Endodermal cell (in vitro differentiated cells): ENCODE measurements around the gene CYP27C1. TPM values are rescaled to one million over a fixed set of nuclear protein-coding genes. Genes with fewer than 3 reads are reported as not detected.
A peak's percentile ranks its signal among the peaks of the same experiment; 100 is the strongest.

Experiments used
- DNase-seq: peaks from one replicate; pipeline ENCODE4 v3.0.0-alpha.2; 2017
- H3K27ac ChIP-seq: 2 replicates; pipeline ENCODE4 v1.5.1; 2013; ENCODE audit warnings: mild to moderate bottlenecking, low read depth, low read length, moderate library complexity
- H3K27me3 ChIP-seq: 2 replicates; pipeline ENCODE4 v1.6.1; 2013; ENCODE audit warnings: mild to moderate bottlenecking, low read length, moderate library complexity; ENCODE audit not compliant: insufficient read depth, control insufficient read depth, poor library complexity, severe bottlenecking
- H3K36me3 ChIP-seq: 2 replicates; pipeline ENCODE4 v1.7.0; 2013; ENCODE audit warnings: mild to moderate bottlenecking, low read length, moderate library complexity; ENCODE audit not compliant: control insufficient read depth, insufficient read depth
- H3K4me1 ChIP-seq: one replicate; pipeline ENCODE4 v1.7.0; 2013; ENCODE audit warnings: low read length; ENCODE audit not compliant: control insufficient read depth, insufficient read depth
- H3K4me3 ChIP-seq: 2 replicates; pipeline ENCODE4 v1.5.1; 2013; ENCODE audit warnings: mild to moderate bottlenecking, low read length, moderate library complexity
- H3K9ac ChIP-seq: 2 replicates; pipeline ENCODE4 v1.6.1; 2013; ENCODE audit warnings: mild to moderate bottlenecking, low read length, moderate library complexity; ENCODE audit not compliant: poor library complexity, severe bottlenecking; ENCODE audit errors: extremely low read depth
- H3K9me3 ChIP-seq: 2 replicates; pipeline ENCODE4 v1.6.1; 2013; ENCODE audit warnings: mild to moderate bottlenecking, low read length, moderate library complexity; ENCODE audit not compliant: control insufficient read depth
- H3K27ac Mint-ChIP-seq: 2 replicates; pipeline ENCODE4 v1.8.0; 2020; ENCODE audit warnings: mixed read lengths
- H3K27me3 Mint-ChIP-seq: 2 replicates; pipeline ENCODE4 v1.8.0; 2021; ENCODE audit warnings: mild to moderate bottlenecking, mixed read lengths; ENCODE audit not compliant: insufficient read depth
- H3K36me3 Mint-ChIP-seq: 2 replicates; pipeline ENCODE4 v1.8.0; 2020; ENCODE audit warnings: low read depth, mixed read lengths
- H3K4me1 Mint-ChIP-seq: 2 replicates; pipeline ENCODE4 v1.8.0; 2020; ENCODE audit warnings: mixed read lengths
- H3K4me3 Mint-ChIP-seq: 2 replicates; pipeline ENCODE4 v1.8.0; 2020; ENCODE audit warnings: mild to moderate bottlenecking, moderate library complexity, mixed read lengths
- H3K9me3 Mint-ChIP-seq: 2 replicates; pipeline ENCODE4 v1.8.0; 2020; ENCODE audit warnings: mild to moderate bottlenecking, mixed read lengths
- WGBS, 2 experiments: methylation state at CpG; one replicate each; pipeline versions ENCODE4 v1.1.5 to v1.1.7; 2013; ENCODE audit warnings: missing lambda C conversion rate in 2 of 2, mixed read lengths in 1 of 2; ENCODE audit not compliant: insufficient coverage in 1 of 2, insufficient read length in 1 of 2; 5-methylcytosine and 5-hydroxymethylcytosine counted together
- total RNA-seq, 2 donors: library from RNA; stranded (reverse); fragmentation: NEBNext Ultra II Directional in 1 of 2; extraction: Animal tissue kit (Norgen Biotek cat#: 25700) in 1 of 2; gene quantifications; 2 replicates in 1 of 2; 3 replicates in 1 of 2; pipeline ENCODE4 v1.2.1, GENCODE V29; 2021
- TF ChIP-seq, protein P1 (sequence below): fragments of 200-600 bp; sonication (generic); conservative IDR thresholded peaks from 2 replicates; pipeline ENCODE4 v1.5.0; 2021; ENCODE audit warnings: antibody characterized with exemption, mild to moderate bottlenecking

Gene CYP27C1
- total RNA-seq, 2 donors from 2014 or later, result 4.4 to 4.9 TPM

GRCh38 chr2:127179766-127180165, 40.3 kb downstream of the CYP27C1 start:
- Mint-ChIP-seq H3K4me3 (no peak overlapping the region), H3K9me3 (peaks cover 14% of the 10 kb centered on the region), H3K27ac (no peak overlapping the region), H3K36me3 (no peaks in the 10 kb centered on the region), H3K4me1 (no peaks in the 10 kb centered on the region), H3K27me3 (no peaks in the 10 kb centered on the region)
- no peak overlapping the region for H3K9ac ChIP-seq
- no peaks in the 10 kb centered on the region for H3K4me1 ChIP-seq
- 96 to 100% methylated on average over 2 to 3 of the region's 3 CpGs for WGBS, 2 experiments
- H3K4me3 ChIP-seq, result no peak overlapping the region
- DNase-seq, result no peak
- H3K27me3 ChIP-seq, result no peaks in the 10 kb centered on the region
- TF ChIP-seq, protein P1, sequence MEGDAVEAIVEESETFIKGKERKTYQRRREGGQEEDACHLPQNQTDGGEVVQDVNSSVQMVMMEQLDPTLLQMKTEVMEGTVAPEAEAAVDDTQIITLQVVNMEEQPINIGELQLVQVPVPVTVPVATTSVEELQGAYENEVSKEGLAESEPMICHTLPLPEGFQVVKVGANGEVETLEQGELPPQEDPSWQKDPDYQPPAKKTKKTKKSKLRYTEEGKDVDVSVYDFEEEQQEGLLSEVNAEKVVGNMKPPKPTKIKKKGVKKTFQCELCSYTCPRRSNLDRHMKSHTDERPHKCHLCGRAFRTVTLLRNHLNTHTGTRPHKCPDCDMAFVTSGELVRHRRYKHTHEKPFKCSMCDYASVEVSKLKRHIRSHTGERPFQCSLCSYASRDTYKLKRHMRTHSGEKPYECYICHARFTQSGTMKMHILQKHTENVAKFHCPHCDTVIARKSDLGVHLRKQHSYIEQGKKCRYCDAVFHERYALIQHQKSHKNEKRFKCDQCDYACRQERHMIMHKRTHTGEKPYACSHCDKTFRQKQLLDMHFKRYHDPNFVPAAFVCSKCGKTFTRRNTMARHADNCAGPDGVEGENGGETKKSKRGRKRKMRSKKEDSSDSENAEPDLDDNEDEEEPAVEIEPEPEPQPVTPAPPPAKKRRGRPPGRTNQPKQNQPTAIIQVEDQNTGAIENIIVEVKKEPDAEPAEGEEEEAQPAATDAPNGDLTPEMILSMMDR, result no peak
- H3K9me3 ChIP-seq, result peaks cover 8% of the 10 kb centered on the region
- no peak overlapping the region for H3K27ac ChIP-seq
- H3K36me3 ChIP-seq, result no peaks in the 10 kb centered on the region

- Histone ChIP-seq H3K27ac (no peak overlapping the region), H3K4me1 (no peaks in the 10 kb centered on the region)
Measured at GRCh38 chr2:127177617-127178263, 42.4 kb downstream of the CYP27C1 start.

GRCh38 chr2:127176371-127177311, 43.5 kb downstream of the CYP27C1 start:
- Mint-ChIP-seq H3K27ac (no peak overlapping the region), H3K27me3 (no peaks in the 10 kb centered on the region), H3K36me3 (no peaks in the 10 kb centered on the region), H3K4me1 (no peaks in the 10 kb centered on the region), H3K9me3 (peaks cover 18% of the 10 kb centered on the region), H3K4me3 (no peak overlapping the region)
- peak; percentile 73 for DNase-seq
- H3K27me3 ChIP-seq, result no peaks in the 10 kb centered on the region
- 89 to 92% methylated on average over 27 to 31 of the region's 31 CpGs for WGBS, 2 experiments
- TF ChIP-seq, protein P1, result no peak
- no peak overlapping the region for H3K27ac ChIP-seq
- H3K4me1 ChIP-seq, result no peaks in the 10 kb centered on the region
- H3K9ac ChIP-seq, result no peak overlapping the region
- peaks cover 8% of the 10 kb centered on the region for H3K9me3 ChIP-seq
- H3K4me3 ChIP-seq, result no peak overlapping the region
- no peaks in the 10 kb centered on the region for H3K36me3 ChIP-seq

More at GRCh38 chr2:127177617-127178263, 42.4 kb downstream of the CYP27C1 start:
- Mint-ChIP-seq H3K4me1 (no peaks in the 10 kb centered on the region), H3K27me3 (no peaks in the 10 kb centered on the region), H3K9me3 (peaks cover 18% of the 10 kb centered on the region), H3K27ac (no peak overlapping the region), H3K36me3 (no peaks in the 10 kb centered on the region), H3K4me3 (no peak overlapping the region)
- no peaks in the 10 kb centered on the region for H3K27me3 ChIP-seq
- no peaks in the 10 kb centered on the region for H3K36me3 ChIP-seq
- H3K9me3 ChIP-seq, result peaks cover 8% of the 10 kb centered on the region
- 93 to 94% methylated on average over 8 to 15 of the region's 15 CpGs for WGBS, 2 experiments
- peak; percentile 21 for DNase-seq
- H3K4me3 ChIP-seq, result no peak overlapping the region
- H3K9ac ChIP-seq, result no peak overlapping the region
- TF ChIP-seq, protein P1, result no peak
